GM21515 (cell line): ENCODE data around the gene SELENON.

Experiments used
- ATAC-seq: cut with Tn5 transposase; IDR thresholded peaks from one replicate; pipeline ENCODE4 v1.9.1; 2021; ENCODE audit not compliant: unreplicated experiment

Gene SELENON, protein sequence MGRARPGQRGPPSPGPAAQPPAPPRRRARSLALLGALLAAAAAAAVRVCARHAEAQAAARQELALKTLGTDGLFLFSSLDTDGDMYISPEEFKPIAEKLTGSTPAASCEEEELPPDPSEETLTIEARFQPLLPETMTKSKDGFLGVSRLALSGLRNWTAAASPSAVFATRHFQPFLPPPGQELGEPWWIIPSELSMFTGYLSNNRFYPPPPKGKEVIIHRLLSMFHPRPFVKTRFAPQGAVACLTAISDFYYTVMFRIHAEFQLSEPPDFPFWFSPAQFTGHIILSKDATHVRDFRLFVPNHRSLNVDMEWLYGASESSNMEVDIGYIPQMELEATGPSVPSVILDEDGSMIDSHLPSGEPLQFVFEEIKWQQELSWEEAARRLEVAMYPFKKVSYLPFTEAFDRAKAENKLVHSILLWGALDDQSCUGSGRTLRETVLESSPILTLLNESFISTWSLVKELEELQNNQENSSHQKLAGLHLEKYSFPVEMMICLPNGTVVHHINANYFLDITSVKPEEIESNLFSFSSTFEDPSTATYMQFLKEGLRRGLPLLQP

DNA sequence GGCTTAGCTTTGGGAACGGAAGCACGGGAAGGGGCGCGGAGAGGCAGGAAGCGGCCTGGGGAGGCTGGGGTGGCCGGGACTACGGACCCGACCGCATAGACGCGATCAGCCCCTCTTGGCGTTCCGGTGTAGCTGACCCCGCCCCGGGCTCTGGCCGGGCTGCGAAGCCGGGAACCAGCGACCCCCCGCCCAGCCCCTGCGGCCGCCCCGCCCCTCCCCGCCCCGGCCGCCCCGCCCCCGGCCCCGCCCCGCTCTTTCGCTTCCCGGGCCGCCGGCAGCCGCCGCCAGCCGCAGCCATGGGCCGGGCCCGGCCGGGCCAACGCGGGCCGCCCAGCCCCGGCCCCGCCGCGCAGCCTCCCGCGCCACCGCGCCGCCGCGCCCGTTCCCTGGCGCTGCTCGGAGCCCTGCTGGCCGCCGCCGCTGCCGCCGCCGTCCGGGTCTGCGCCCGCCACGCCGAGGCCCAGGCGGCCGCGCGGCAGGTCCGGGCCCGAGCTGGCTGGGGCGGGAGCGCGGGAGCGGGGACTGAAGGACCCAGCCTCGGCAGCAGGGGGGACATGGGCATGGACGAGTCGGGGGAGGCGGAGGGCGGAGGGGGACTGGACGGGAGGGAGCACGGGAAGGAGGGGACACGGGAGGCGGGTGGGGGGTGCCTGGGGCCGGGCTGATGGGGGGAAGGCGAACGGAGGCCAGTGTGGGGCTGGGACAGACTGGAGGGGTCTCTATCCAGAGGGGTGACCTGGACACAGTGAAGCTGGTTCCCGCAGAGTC, at the start of gene SELENON:
TSS of gene SELENON (plus strand) at position 259 of the 768 bp plus-strand sequence. CDS start at position 297, 38 bp downstream.
- no peak for ATAC-seq

DNA sequence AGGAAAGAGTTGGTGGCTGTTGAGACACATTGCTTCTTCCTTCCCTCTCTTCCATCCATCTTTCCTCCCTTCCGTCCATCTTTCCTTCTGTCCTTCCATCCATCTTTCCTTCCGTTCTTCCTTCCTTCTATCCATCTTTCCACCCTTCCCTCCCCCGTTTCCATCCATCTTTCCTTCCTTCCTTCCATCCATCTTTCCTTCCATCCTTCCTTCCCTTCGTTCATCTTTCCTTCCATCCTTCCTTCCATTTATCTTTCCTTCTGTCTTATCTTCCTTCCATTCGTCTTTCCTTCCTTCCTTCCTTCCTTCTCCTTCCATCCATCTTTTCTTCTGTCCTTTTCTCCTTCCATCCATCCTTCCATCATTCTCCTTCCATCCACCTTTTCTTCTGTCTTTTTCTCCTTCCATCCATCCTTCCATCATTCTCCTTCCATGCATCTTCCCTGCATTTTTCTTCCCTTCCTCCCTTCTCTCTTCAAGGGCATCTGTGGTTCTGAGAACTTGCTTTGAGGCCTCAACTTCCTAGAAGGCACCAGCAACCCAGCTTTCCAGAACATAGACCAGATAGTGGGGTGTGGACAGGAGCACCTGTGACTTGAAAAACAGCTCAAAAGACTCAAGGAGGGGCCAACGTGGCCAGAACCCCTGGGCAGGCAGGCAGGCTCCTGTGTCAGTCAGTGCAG, 48.9 kb upstream of the SELENON start:
- ATAC-seq: no peak

DNA sequence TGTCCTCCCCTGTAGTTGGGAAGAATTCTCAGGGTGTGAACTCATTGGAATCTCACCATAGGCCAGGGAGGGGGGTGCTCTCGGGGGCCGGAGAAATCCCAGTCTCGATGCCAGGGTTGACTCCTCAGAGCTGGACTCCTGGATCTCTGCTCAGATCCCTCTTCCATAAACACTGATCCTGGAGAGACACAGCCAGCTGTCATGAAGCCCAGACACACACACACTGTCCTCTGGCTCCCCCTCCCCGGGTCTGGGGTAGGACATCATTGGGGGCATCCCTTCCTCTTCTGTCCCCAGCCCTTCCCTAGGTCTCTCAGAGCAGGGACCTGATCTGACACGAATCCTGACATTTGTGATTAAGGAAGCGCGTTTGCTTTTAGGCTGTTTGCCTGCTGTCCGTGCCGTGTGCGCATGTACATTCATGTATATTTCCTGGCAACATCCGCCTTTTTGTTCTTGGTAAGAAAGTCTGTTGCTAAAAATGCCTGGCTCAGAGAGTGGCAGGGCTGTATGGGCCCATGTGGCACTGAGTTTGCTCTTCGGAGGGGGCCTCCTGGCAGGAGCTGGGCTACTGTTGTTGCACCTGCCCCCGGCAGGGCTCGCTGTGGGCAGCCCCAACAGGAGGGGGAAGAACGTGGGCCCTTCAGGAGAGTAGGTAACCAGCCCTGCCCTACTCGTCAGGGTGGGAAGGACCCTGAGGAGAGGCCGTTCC, 45.4 kb upstream of the SELENON start:
- no peak for ATAC-seq

DNA sequence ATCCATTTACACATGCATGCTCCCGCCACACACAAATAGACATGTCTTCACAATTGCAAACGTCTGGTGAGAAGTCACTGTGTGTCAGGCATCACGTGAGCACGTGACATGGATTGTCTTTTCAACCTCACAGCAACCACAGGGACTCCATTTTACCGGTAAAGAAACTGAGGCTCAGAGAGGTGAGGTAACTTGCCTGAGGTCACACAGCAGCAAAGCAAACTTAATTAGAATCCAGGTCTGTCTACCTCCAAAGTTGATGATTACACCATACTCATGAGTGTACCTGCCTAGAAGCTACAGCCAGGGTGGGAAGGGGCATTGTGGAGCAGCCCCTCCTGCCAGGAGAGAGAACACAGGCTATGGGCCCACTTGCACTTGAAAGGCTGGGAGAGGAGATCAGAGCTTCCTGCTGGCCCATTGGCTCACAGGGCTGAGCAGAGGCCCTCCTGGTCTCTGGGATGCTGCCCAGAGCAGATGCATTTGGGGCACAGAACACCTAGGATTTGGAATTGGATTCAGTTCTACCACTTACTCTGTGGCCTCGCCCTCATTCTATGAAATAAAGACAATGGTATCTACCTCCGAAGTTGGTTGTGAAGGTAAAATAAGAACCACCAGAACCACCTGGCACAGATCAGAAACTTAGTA, 44.4 kb upstream of the SELENON start:
- no peak for ATAC-seq

DNA sequence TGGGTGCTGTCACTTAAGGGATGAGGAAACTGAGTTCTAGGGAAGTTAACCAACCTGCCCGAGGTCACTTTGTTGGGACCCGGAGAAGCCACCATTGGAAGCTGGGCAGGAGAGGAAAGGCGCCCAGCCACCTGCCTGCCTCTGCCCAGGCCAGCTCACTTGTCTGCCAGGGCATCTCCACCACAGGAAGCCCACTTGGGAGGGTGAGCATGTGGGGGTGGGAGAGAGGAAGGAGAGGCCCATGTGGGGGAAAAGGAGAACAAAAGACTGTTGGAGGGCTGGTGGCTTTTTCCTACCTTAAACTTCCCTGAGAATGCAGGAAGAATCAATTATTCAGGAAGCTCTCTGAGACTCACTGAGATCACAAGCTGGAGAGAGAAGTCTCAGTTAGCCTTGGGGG, 43.8 kb upstream of the SELENON start:
- no peak for ATAC-seq

DNA sequence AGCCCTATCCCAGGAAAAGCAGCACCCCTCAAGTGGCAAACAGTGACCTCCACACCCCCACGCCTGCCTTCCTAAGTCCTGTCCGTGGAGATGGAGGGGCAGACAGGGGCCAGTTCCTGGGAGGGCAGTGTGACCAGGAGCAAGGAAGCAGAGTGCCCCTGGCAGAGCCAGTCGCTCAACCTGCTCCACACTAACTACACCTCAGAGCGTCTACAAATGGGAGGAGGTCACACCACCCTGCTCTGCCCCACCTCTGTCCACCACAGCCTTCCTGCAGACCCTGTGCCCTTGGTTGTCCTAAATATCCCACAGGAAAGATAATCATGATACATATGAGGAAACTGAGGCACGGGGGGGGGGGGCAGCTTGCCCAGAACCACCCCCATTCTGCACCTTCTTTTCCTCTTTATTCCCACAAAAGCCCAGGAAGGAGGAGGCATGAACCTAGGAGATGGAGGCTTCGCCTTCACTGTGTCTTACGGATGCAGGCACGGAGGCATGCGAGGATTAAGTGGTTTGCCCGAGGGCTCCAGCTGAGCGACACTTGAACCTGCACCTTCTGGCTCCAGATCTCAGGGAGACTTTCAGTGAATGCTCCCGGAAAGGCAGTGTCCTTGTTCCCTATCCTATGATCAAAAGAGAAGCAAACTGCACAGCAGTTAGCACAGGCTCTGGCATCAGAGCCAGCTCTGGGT, 42.7 kb upstream of the SELENON start:
- no peak for ATAC-seq

DNA sequence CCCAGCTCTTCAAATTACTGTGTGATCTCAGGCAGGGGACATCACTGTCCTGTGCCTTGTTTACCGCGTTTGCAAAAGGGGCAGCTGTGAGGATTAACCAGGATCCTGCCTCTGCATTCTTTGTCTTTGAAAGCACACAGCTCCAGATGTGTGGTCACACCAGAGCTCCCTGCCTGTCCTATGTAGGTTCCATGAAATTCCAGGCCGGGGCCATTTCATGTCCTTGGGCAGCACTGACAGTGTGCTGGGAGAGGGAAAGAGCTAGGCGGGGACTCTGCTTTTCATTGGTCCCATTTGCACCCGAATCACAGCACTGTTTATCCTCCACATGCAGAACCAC, 42.2 kb upstream of the SELENON start:
- no peak for ATAC-seq

DNA sequence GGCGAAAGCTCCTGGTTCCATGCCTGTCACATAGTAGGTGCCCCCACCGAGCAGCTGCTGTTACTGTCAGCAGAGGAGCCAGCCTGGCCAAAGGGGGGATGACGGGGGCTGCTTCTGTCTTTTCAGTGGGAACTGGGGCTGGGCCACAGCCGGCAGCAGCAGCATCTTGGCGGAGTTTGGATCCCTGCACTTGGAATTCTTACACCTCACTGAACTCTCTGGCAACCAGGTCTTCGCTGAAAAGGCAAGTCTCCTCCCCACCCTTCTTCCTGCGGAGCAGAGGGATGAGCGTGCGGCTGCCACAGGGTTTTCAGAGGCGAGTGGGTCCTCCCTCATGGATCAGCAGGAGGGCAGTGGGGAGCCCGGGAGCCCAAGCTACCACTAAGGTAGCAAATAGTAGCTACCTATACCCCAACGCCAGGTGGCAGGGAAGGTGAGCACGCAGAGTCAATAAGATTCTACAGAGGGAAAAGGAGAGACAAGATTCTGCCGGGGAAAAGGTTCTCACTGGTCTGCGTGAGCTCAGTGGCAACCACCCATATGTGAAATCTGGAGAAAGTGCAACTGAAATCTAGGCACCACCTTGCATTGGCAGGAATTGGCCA, 41.4 kb upstream of the SELENON start:
- no peak for ATAC-seq

DNA sequence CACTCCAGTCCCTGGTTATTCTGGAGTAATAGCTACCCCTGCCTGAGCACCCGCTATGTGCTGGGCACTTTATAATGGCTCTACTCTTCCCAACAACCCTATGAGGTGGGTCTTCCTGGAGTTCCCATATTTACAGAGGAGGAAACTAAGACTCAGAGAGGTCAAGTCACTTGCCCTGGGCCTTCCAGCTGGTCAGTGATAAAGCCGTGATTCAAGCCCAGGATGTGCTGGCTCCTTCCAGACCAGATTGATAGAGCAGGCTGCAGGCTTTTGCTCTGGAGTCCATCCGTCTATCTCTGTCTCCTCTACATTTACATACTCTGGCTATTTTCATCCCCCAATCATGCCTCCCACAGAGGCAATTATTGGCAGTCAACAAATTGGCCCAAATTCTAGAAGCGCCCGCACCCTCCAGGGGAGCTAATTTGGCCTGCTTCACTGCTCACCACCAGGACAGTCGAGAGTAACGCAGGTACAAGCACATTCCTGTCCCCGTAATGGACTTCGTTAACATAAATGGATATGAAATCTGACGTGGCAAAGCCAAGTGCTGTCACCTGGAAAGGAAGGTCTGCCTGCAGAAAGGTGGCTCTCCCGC, 39.8 kb upstream of the SELENON start:
- ATAC-seq: no peak

DNA sequence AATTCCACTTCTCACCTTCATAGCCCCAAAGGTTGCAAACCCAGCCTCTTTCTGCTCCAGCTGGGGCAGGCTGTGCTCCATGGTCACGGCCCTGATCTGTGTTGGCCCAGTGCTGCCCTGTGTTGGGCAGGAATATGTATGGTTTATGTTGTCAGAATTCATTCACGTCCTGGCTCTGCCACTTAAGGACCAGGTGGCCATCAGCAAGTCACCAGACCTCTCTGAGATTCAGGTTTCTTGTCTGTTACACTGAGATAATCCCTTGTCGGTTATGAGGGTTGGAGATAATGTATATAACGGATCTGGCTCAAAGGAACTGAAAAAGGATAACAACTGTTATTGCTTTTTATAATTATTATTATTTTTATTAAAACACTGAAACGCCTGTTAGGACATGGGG, 39.1 kb upstream of the SELENON start:
- ATAC-seq: no peak

DNA sequence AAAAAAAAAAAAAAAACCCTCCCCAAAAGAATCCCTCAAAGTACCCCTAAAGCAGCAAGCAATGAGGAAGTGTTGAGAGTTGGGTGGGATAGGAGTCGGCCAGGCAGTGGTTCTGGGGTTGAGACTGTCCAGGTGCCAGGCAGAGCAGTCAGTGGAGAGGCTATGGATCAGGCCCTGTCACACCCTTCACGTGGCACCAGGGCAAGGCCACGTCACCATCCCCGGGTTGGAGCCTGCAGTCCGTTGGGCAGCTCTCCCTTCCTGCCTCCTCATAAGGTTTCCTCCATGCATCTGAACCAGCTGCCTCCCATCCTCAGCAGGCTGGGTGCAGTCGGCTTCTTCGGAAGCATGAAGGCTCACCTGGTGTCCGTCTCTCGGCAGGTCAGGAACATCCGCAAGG, 36.5 kb upstream of the SELENON start:
- no peak for ATAC-seq

DNA sequence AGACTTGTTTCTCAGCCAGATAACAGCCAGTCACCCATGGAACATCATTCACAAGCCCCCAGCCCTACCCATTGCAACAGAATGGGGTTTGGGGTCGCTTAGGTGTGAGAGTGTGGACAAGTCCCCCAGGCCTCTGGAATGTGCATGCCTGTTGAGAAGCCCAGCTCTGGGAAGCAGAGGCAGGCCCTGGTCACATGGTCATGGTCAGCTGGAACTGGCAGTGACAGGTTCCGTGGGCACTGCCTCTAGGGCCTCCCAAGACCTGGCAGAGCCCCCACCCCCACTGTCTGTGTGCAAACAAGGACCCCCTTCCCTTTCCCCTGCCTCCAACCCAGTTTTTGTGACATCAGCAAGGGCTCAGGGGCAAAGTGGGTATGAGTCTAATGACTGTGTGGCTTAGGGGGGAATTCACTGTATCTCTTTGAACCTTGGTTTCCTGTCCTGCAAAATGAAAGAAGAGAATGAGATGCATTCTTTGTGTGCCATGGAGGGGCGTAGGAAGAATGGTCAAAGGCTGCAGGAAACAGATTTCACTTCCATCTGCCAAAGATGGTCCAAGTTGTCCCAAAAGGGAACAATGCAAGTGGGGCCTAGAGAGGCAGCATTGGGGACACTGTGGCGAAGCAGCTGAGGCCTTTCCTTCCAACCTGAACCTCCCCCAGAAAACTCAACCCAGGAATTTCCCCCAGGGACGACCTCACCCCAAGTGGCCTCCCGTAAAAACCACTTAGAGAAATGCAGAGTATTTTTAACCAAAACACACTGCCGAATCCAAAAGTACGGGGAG, 34.7 kb upstream of the SELENON start:
- ATAC-seq: no peak

DNA sequence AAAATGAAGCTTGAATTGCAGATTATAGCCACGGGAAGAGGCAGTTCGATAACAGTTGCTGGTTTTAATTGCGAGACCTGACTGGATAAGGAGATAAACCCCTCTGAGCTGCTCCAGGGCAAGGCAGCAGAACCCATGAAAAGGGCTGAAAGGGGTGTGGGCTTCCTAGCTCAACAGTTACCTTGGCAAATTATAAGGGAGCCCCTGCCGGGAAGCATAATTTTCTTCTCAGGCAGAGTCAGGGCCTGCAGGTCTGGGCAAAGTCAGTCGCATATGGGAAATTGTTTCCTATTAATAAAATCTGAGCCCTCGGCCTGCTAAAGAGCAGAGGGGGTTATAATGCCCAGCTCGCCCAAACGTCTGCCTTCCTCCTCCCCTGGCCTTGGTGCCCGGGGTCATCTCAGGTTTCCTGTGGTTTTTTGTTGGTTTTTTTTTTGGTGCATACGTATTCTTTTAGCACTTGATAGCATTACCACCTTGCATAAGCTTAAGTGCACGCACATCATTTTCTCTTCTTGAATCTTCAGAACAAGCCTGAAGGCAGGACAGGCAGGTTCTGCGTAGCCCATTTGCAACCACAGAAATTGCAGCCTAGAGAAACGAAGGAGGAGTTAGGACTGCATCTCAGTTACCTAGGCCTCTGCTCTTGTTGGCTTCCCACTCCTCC, 33.9 kb upstream of the SELENON start:
- no peak for ATAC-seq

DNA sequence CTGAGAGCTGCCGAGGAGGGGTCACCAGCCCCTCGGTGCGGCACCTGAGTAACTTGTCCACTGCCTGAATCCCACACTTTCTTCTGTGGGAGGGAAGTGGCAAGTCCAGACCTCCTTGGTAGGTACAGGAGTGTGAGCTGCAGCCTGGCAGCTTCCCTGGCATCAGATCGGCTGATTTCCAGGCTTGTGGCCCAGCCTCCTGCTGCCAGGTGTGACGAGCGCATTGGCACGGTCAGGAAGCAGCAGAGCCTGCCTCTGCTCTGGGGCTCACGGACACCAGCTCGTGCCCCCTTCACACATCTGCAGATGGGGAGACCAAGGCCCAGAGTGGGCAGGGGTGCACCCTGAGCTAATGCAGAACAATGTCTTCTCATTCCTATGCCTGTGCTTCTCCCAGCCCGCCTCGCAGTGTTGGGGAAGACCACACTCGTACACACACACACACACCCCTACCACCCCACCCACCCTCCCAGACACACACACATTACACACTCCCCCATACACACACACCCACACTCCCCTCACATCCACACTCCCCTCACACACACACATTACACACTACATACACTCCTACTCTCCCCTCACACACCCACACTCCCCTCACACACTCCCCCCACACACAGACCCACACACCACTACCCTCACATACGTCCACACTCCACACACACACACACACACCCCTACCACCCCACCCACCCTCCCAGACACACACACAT, 33.1 kb upstream of the SELENON start:
- no peak for ATAC-seq

DNA sequence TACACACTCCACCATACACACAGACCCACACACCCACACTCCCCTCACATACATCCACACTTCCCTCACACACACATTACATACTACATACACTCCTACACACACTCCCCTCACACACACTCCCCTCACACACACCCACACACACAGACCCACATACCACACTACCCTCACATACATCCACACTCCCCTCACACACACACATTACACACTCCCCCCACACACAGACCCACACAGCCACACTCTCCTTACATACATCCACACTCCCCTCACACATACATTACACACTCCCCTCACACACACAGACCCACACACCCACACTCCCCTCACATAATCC, 32.6 kb upstream of the SELENON start:
- no peak for ATAC-seq

DNA sequence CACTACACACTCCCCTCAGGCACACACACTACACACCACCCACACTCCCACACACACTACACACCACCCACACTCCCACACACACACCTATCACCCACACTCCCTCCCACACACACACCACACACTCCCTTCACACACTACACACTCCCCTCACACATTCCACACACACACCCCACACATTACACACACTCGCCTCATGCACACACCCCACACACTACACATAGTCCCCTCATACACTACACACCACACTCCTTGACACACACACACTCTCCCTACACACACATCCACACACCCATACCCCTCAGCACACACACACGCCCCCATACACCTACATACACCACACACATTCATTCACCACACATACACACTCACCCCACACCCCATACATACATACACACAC, 31.0 kb upstream of the SELENON start:
- ATAC-seq: no peak
